ENCODE results near the gene P2RY1. TPM values are rescaled to one million over a fixed set of nuclear protein-coding genes. Genes with fewer than 3 reads are reported as not detected.
A peak's percentile ranks its signal among the peaks of the same experiment; 100 is the strongest.
"Not testable (repeated sequence)": the region's sequence is repeated elsewhere in the genome, so short reads cannot be mapped to it uniquely, and the experiment has no call there.

Gene P2RY1
- total RNA-seq, 6 donors from 2014 or later = 13.4 to 18.8 (median 16.8) TPM

GRCh38 chr3:152865668-152866245, 30.8 kb downstream of the P2RY1 start:
- no peak overlapping the region for H3K27ac ChIP-seq
- H3K4me3 ChIP-seq = no peak overlapping the region
- H3K9me3 ChIP-seq = no peaks in the 10 kb centered on the region
- H3K4me1 ChIP-seq = no peaks in the 10 kb centered on the region
- no peaks in the 10 kb centered on the region for H3K36me3 ChIP-seq
- TF ChIP-seq CTCF (IDR thresholded peaks at IDR 0.05) (no peak), POLR2AphosphoS5 (IDR thresholded peaks at IDR 0.05) (no peak), POLR2A (IDR thresholded peaks at IDR 0.05) (peak in 1 of 4 donors; percentile 25), EP300 (IDR thresholded peaks at IDR 0.05) (peak in 1 of 4 donors; percentile 10)
- DNase-seq = no peak
- H3K27me3 ChIP-seq = no peaks in the 10 kb centered on the region
- ATAC-seq (ENCODE audit: low FRiP score in 2 of 2) = peak in 1 of 2 donors; percentile 44

- peak; percentile 68 to 80 for ATAC-seq (ENCODE audit: low FRiP score in 2 of 2)
- no peak overlapping the region for H3K4me3 ChIP-seq
- peak overlapping the region in 2 of 4 donors; percentile 4 to 44 for H3K27ac ChIP-seq
- no peak for DNase-seq
- H3K9me3 ChIP-seq = peaks cover 0 to 4% (median 0%) of the 10 kb centered on the region in 4 donors
- H3K4me1 ChIP-seq = no peaks in the 10 kb centered on the region
- WGBS, 2 donors = 76 to 94% methylated on average over 5 of the region's 5 CpGs
- TF ChIP-seq POLR2AphosphoS5 (IDR thresholded peaks at IDR 0.05) (peak; percentile 11 to 31), CTCF (IDR thresholded peaks at IDR 0.05) (no peak), POLR2A (IDR thresholded peaks at IDR 0.05) (peak in 1 of 4 donors; percentile 44), EP300 (IDR thresholded peaks at IDR 0.05) (peak in 1 of 4 donors; percentile 53)
- no peaks in the 10 kb centered on the region for H3K36me3 ChIP-seq
- no peaks in the 10 kb centered on the region for H3K27me3 ChIP-seq
These were observed 35.1 kb downstream of the P2RY1 start for GRCh38 chr3:152870027-152870426.

GRCh38 chr3:152873314-152873713, 38.4 kb downstream of the P2RY1 start:
- DNase-seq; H3K4me1 ChIP-seq; H3K36me3 ChIP-seq; H3K9me3 ChIP-seq; H3K4me3 ChIP-seq; H3K27me3 ChIP-seq; H3K27ac ChIP-seq; ATAC-seq (ENCODE audit: low FRiP score in 2 of 2): not testable (repeated sequence)

GRCh38 chr3:152874896-152875749, 40.2 kb downstream of the P2RY1 start:
- no peaks in the 10 kb centered on the region for H3K36me3 ChIP-seq
- ATAC-seq (ENCODE audit: low FRiP score in 2 of 2) (no peak), DNase-seq (no peak)
- TF ChIP-seq POLR2A (IDR thresholded peaks at IDR 0.05) (no peak), EP300 (IDR thresholded peaks at IDR 0.05) (no peak)
- no peaks in the 10 kb centered on the region for H3K27me3 ChIP-seq
- no peak overlapping the region for H3K27ac ChIP-seq
- H3K9me3 ChIP-seq = peaks cover 0 to 4% (median 0%) of the 10 kb centered on the region in 4 donors
- H3K4me3 ChIP-seq = no peak overlapping the region
- H3K4me1 ChIP-seq = no peaks in the 10 kb centered on the region

- DNase-seq (no peak), ATAC-seq (ENCODE audit: low FRiP score in 2 of 2) (no peak)
- TF ChIP-seq EP300 (IDR thresholded peaks at IDR 0.05) (no peak), POLR2A (IDR thresholded peaks at IDR 0.05) (no peak), CTCF (IDR thresholded peaks at IDR 0.05) (no peak), POLR2AphosphoS5 (IDR thresholded peaks at IDR 0.05) (no peak)
- Histone ChIP-seq H3K4me3 (no peak overlapping the region), H3K4me1 (no peaks in the 10 kb centered on the region), H3K27ac (no peak overlapping the region), H3K36me3 (no peaks in the 10 kb centered on the region), H3K27me3 (no peaks in the 10 kb centered on the region), H3K9me3 (peaks cover 0 to 4% (median 0%) of the 10 kb centered on the region in 4 donors)
- 88 to 93% methylated on average over 8 of the region's 8 CpGs for WGBS, 2 donors
These were observed 44.3 kb downstream of the P2RY1 start for GRCh38 chr3:152879130-152879789.
